CD4-positive, alpha-beta T cell (primary cell): ENCODE results near the gene ABHD16A. TPM values are rescaled to one million over a fixed set of nuclear protein-coding genes. Genes with fewer than 3 reads are reported as not detected.

Source experiments
- ATAC-seq: fragments of 200-7000 bp; cut with Tn5 transposase; one replicate; pipeline ENCODE4 v1.10.0; 2022; ENCODE audit warnings: mild to moderate bottlenecking; ENCODE audit not compliant: poor library complexity
- CTCF ChIA-PET: fragments of 350-600 bp; sonication (Branson Sonifier 250); formaldehyde crosslinking; loops from one replicate; lab custom pipeline; 2021; ENCODE audit warnings: antibody characterized with exemption, inconsistent platforms; lab: Charles Lee
- POLR2A ChIA-PET: fragments of 350-600 bp; sonication (Branson Sonifier 250); formaldehyde crosslinking; loops from one replicate; lab custom pipeline; 2021; ENCODE audit warnings: antibody characterized with exemption, inconsistent platforms; lab: Charles Lee
- DNase-seq, 14 experiments: peaks; one replicate each; pipeline ENCODE4 v3.0.0-alpha.2; 2013 to 2020; ENCODE audit warnings: mixed read lengths in 2 of 14
- H3K27ac ChIP-seq, 2 donors: one replicate each; pipeline versions ENCODE4 v1.5.1 to v1.7.0; 2013; ENCODE audit warnings: low read length in 2 of 2, low read depth in 1 of 2, mild to moderate bottlenecking in 1 of 2
- H3K27me3 ChIP-seq, 2 experiments: 1 replicate in 1 of 2; 2 replicates in 1 of 2; pipeline versions ENCODE4 v1.6.1 to v1.7.0; 2013; ENCODE audit warnings: low read length in 2 of 2, control low read depth in 1 of 2, mild to moderate bottlenecking in 1 of 2, moderate library complexity in 1 of 2; ENCODE audit not compliant: insufficient read depth in 2 of 2, control insufficient read depth in 1 of 2
- H3K36me3 ChIP-seq: one replicate; pipeline ENCODE4 v1.6.1; 2013; ENCODE audit warnings: low read length, control low read depth; ENCODE audit not compliant: insufficient read depth
- H3K4me1 ChIP-seq: one replicate; pipeline ENCODE4 v1.6.1; 2013; ENCODE audit warnings: low read length, control low read depth; ENCODE audit not compliant: insufficient read depth
- H3K4me3 ChIP-seq: one replicate; pipeline ENCODE4 v1.5.1; 2013; ENCODE audit warnings: mild to moderate bottlenecking, low read length, moderate library complexity
- H3K9me3 ChIP-seq, 2 experiments: 1 replicate in 1 of 2; 2 replicates in 1 of 2; pipeline versions ENCODE4 v1.6.1 to v1.7.0; 2013; ENCODE audit warnings: low read length in 2 of 2, mild to moderate bottlenecking in 2 of 2, control low read depth in 1 of 2, moderate library complexity in 1 of 2; ENCODE audit not compliant: control insufficient read depth in 1 of 2, insufficient read depth in 1 of 2
- H3K27ac Mint-ChIP-seq: one replicate; pipeline ENCODE4 v1.8.0; 2020; ENCODE audit warnings: mixed read lengths
- H3K27me3 Mint-ChIP-seq: one replicate; pipeline ENCODE4 v1.8.0; 2021; ENCODE audit warnings: mixed read lengths
- H3K36me3 Mint-ChIP-seq: one replicate; pipeline ENCODE4 v1.8.0; 2021; ENCODE audit warnings: low read depth, mixed read lengths
- H3K4me1 Mint-ChIP-seq: one replicate; pipeline ENCODE4 v1.8.0; 2021; ENCODE audit warnings: low read depth, mixed read lengths
- H3K4me3 Mint-ChIP-seq: one replicate; pipeline ENCODE4 v1.8.0; 2020; ENCODE audit warnings: mild to moderate bottlenecking, mixed read lengths
- H3K9me3 Mint-ChIP-seq: one replicate; pipeline ENCODE4 v1.8.0; 2020; ENCODE audit warnings: mixed read lengths
- CTCF ChIP-seq: fragments of 200-600 bp; IDR thresholded peaks from one replicate; pipeline ENCODE4 v1.8.0; 2022; ENCODE audit warnings: antibody characterized with exemption, mild to moderate bottlenecking
- intact Hi-C, 2 experiments: fragments of 100-400 bp; cut with DNase I in 1 of 2; cut with micrococcal nuclease in 1 of 2; formaldehyde crosslinking; loops; one replicate each; pipeline versions ENCODE4 v1.15.1 to v1.9.0; 2023 to 2025; cut with DNase I, micrococcal nuclease
- total RNA-seq, 174 experiments: library from RNA in 2 of 174; stranded (reverse) in 2 of 174; gene quantifications; one replicate each; pipeline ENCODE4 v1.2.3 and lab custom pipeline; 2021 to 2026

ABHD16A gene
- total RNA-seq, 2 experiments from 2014 or later: 52.3 to 59.3 TPM

- ChIA-PET CTCF (interaction anchor here (0.9 to 2.7 kb wide), 2 partner anchors 7 to 30 kb away, joined by 3 to 9 read pairs; partner anchors contain the start of gene BAG6), POLR2A (interaction anchor here (0.6 to 7.9 kb wide), 12 partner anchors 6 to 1403 kb away, joined by 3 to 250 read pairs (median 5); partner anchors contain the start of genes ABHD16A, APOM, ATP6V1G2 and BAG6)
- peaks cover 48% of the 10 kb centered on the region for H3K36me3 ChIP-seq
- Mint-ChIP-seq H3K9me3 (no peaks in the 10 kb centered on the region), H3K36me3 (peaks cover 61% of the 10 kb centered on the region), H3K4me3 (peak overlapping the region; percentile 95), H3K27me3 (no peaks in the 10 kb centered on the region), H3K27ac (peak overlapping the region; percentile 94), H3K4me1 (peaks cover 75% of the 10 kb centered on the region)
- peak overlapping the region; percentile 70 to 71 for H3K27ac ChIP-seq
- H3K9me3 ChIP-seq: no peaks in the 10 kb centered on the region
- DNase-seq: peak in 4 of 14 experiments; percentile 35 to 52 (median 48)
- no peak for TF ChIP-seq CTCF
- H3K4me3 ChIP-seq: peak overlapping the region; percentile 80
- no peaks in the 10 kb centered on the region for H3K27me3 ChIP-seq
- ATAC-seq: peak; percentile 54
- peaks cover 67% of the 10 kb centered on the region for H3K4me1 ChIP-seq
- intact Hi-C loops: loop anchor here (1.0 to 10.0 kb wide), 5 partner anchors 8 to 1545 kb away; partner anchors contain the start of genes BAG6 (in 2 of the 2), ABCF1 (in 1 of the 2), GPSM3 (in 1 of the 2) and HSD17B8 (in 1 of the 2)
Observed at GRCh38 chr6:31659649-31660380, 43.3 kb downstream of the ABHD16A start.

- no peak for TF ChIP-seq CTCF
- no peaks in the 10 kb centered on the region for H3K27me3 Mint-ChIP-seq
- H3K4me1 Mint-ChIP-seq: peaks cover 68% of the 10 kb centered on the region
- H3K4me3 ChIP-seq: peak overlapping the region; percentile 80
- no peaks in the 10 kb centered on the region for H3K9me3 Mint-ChIP-seq
- POLR2A ChIA-PET: interaction anchor here (0.6 to 2.0 kb wide), 2 partner anchors 19 to 1403 kb away, joined by 3 to 5 read pairs; no protein-coding TSS in a partner anchor
- peak overlapping the region; percentile 70 to 71 for H3K27ac ChIP-seq
- ATAC-seq: no peak
- peak overlapping the region; percentile 94 for H3K27ac Mint-ChIP-seq
- CTCF ChIA-PET: interaction anchor here (2.7 kb wide), 1 partner anchor 7 kb away, joined by 9 read pairs; the partner anchor contains the start of gene BAG6
- DNase-seq: no peak
- H3K36me3 Mint-ChIP-seq: peaks cover 55% of the 10 kb centered on the region
- H3K4me3 Mint-ChIP-seq: peak overlapping the region; percentile 95
- intact Hi-C loops: no loop called here
- peaks cover 47% of the 10 kb centered on the region for H3K36me3 ChIP-seq
- no peaks in the 10 kb centered on the region for H3K9me3 ChIP-seq
- peaks cover 61% of the 10 kb centered on the region for H3K4me1 ChIP-seq
- no peaks in the 10 kb centered on the region for H3K27me3 ChIP-seq
Observed at GRCh38 chr6:31658983-31659648, 44.0 kb downstream of the ABHD16A start.

GRCh38 chr6:31658158-31658688 is 44.9 kb downstream of the ABHD16A start:
- no peak overlapping the region for H3K4me3 ChIP-seq
- intact Hi-C loops: no loop called here
- POLR2A ChIA-PET: interaction anchor here (0.9 to 1.9 kb wide), 2 partner anchors 157 to 205 kb away, joined by 3 to 5 read pairs; partner anchors contain the start of genes HSPA1A, HSPA1L and NEU1
- H3K9me3 Mint-ChIP-seq: no peaks in the 10 kb centered on the region
- peaks cover 38% of the 10 kb centered on the region for H3K36me3 ChIP-seq
- H3K27ac ChIP-seq: no peak overlapping the region
- DNase-seq (no peak), ATAC-seq (no peak)
- peak overlapping the region; percentile 95 for H3K4me3 Mint-ChIP-seq
- peaks cover 58% of the 10 kb centered on the region for H3K4me1 ChIP-seq
- H3K36me3 Mint-ChIP-seq: peaks cover 46% of the 10 kb centered on the region
- no peaks in the 10 kb centered on the region for H3K9me3 ChIP-seq
- peak overlapping the region; percentile 94 for H3K27ac Mint-ChIP-seq
- TF ChIP-seq CTCF: no peak
- no peaks in the 10 kb centered on the region for H3K27me3 ChIP-seq
- no peaks in the 10 kb centered on the region for H3K27me3 Mint-ChIP-seq
- CTCF ChIA-PET: no interaction called here
- peaks cover 59% of the 10 kb centered on the region for H3K4me1 Mint-ChIP-seq
